ENCODE results near the gene PDCD10.

The PDCD10 gene

DNA sequence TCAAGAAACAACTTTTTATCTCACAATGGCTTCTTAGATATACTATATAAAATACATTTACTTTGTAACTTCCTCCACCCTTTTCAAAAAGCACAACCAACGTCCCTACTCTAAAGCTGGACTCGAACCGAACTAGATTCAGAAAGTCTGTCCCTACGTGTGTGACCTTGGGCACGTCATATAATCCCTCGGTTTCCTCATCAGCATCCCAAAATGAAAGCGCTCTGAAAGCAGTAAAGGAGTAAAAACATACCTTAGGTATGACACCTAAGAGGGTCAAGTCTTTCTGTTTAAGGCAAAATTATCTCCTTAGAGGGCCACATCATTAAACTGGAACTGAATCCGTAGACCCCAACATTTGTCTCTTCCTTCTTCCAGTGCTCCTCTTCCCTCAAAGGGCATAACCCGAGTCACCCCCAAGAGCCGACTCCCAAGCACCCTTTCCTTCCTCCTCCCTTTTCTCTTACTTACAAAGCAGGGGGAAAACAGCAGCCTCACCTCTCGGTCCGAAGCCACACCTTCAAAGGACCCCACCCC, 663 bp downstream of the PDCD10 start:
- no peak for DNase-seq (ENCODE audit: low read depth)

DNA sequence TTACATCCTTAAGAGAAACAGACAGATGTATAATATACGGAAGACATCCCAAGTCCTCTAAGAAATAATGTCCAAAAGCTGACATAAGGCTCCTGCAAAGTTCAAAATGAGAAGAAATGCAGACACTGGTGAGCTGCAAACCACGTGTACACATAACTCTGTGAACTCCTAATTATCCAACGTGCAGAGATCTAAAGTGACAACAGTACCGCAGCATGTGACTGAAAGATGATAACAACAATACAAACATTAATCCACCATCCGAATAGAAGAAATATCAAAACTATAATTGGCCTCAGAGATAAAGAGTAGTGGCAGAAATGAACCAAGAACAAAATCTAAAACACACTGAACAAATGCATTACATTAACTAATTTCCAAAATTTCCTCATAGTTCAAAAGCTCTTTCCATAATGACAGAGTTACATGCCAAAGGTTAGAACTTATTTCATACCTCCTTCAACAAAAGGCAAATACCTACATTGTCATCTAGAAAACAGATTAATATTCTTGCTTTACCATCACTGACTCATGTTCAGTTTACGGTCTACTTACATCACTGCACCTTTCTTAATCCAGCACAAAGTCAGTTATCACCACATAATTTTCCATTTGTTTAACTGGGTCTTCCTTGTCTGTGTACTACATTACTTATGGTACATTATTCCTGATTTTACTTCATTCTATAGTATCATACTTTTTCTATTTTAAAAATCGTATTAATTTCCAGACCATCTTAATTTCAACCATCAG, 2.2 kb downstream of the PDCD10 start:
- DNase-seq (ENCODE audit: low read depth): no peak

DNA sequence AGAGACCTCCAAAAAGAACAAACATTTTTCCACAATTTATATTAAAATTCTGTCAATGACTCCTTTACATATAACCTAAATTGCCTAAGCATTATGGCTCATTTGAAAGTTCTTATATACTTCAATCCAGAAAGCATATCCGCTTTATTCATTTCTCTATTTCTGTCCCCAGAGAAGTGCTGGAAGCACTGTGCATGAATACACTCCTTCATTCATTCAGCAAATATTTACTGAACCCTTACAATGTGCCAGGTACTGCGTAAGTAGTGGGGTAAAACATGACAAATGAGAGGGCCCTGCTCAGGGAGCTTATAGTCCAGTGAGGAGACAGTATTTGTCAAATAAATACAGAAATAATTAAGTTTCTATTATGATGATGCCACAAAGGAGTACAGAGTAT, 3.3 kb downstream of the PDCD10 start:
- no peak for DNase-seq (ENCODE audit: low read depth)

DNA sequence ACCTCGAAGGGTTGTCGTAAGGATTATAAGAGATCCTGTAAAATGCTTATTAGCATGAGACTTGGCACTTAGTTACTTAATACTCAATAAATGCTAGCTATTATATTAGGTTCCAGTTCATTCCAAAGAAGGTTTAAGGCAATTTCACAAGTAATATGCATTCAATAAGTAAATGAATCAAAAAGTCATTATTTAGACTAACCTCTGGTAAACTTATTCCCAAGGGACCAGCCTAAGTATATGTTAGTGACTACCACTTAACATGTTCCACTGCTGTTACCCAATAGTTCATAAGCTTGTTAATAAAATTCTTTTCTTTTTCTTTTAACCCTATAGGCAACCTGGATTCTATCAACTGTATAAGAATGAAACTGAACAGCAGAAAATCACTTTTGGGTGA, 5.1 kb downstream of the PDCD10 start:
- DNase-seq (ENCODE audit: low read depth): no peak

DNA sequence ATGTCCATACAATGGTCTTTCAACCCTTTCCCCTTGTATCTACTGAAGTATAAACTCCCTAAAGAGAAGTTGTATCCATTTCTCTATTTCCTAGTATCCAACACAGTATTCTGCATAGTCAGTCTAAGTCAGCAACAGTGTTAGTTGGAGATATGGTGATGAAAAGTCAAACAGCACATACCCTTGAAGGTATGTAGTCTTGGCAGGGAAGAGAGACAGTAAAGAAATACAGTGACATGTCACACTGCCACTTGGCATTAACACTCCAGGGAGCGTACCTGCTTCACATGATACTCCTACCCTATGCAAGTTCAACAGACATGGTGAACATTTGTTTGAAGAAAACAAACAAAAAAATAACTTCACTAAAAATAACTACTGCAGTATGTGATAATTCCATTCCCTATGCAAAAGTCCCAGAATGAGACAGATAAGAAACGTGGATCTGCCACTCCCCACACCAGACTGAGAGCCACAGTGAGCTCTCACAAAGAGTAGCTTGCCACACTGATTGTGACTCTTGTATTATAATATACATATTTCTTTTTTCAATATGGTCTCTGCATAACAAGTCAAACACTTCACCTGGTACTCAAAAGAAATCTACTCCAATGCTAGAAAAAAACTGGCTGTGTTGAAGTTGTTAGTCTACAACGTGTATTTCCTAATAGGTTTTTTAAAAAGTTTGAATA, 5.9 kb downstream of the PDCD10 start:
- DNase-seq (ENCODE audit: low read depth): no peak

DNA sequence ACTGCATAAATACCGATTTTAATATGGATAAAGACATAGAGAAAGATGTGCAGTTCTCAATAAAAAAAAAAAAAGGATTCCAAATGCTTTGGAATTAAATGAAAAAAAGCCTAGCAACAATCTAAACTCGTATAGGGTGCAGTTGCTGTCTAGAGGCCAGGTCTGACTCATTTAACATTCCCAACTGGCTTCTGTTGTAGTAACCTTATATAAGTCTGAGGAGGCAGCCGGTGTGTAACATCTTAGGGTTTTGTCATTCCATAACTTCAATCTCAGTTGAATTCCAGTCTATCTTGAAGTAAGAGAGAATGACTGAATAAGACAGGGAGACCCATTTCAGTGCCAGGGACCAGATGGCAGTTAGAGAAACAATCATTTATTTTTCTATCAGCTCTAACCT, 6.5 kb downstream of the PDCD10 start:
- peak; percentile 39 for DNase-seq (ENCODE audit: low read depth)

DNA sequence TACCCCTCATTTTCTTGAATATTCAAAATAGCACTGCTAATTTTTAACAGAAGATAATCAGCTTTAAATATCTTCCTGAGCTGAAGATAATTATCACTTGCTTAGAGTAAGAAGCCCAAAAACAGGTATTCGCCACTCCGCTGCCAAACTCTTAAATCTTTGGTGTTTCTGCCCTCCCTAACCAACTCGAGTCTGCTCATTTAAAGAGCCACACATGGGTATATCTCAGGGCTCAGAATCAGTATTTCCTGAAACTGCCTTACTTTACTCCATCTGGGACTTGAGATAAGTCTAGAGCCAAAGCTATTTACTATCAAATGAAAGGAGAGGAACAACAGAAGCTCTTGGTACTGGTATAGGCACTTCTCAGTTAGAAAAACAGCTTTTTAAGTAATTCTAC, 10.8 kb downstream of the PDCD10 start:
- DNase-seq (ENCODE audit: low read depth): no peak

DNA sequence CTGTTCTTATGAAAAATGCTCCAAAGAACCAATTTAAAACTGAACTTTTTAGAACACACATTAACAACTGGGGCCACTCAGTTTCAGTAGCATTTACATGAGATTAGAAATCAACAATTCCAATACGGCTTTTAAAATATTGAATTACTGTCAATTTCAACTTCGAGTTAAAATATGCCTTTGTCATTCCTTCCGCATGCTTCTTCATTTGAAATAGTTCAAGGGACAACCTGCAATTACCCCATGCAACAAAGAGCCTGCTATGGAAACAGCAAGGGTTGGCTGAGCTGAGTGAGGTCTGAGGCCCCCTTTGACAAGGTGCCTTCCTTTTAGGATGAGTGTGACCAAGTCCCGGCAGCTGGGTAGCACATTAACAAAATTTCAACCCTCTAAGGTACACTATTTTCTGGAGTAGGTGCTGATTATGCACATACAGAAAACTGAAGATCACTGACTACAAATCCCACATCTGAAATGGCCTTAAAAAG, 11.6 kb downstream of the PDCD10 start:
- no peak for DNase-seq (ENCODE audit: low read depth)

DNA sequence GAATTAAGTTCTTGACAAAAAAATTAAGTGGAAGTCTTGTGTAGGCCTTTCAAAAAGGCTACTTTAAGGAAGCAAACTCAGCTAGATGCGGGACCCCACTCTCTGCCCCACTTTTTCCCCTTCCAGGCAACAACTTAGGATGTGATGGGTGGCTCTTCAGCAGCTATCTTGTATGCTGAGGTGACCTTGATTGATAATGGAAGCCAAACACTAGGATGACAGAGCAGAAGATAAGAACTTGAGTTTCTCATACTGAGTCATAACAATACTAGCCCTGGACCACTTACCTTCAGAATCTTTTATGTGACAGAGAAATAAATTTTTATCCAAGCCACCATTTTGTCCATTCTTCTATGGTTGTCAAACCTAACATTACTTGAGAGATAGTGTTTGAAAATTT, 16.1 kb downstream of the PDCD10 start:
- DNase-seq (ENCODE audit: low read depth): no peak

DNA sequence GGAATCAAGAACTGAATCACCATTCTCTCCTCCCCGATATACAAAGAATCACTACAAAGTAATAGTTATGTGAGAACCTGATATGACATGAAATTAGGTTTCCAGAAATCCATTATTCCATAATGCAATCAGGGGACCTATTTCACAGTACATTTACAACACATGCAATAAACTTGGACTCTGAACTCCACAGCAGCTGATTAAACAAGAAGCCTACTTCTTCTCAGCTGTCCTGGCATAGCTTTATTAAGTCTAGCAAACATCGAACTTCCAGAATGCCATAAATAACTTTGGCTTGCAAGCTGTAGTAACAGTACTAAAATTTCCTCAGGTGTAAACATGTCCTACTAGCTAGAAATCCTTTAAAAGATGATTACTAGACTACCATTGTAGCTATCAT, 17.8 kb downstream of the PDCD10 start:
- DNase-seq (ENCODE audit: low read depth): no peak

DNA sequence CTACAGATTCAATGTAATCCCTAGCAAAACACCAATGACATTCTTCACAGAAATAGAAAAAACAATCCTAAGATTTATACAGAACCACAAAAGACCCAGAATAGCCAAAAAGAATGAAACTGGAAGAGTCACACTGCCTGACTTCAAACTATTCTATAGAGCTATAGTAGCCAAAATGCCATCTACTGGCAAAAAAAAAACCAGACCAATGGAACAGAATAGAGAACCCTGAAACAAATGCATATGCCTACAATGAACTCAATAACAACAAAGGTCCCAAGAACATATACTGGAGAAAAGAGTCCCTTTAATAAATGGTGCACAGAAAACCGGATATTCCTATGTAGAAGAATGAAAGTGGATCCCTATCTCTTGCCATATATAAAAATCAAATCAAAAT, 19.8 kb downstream of the PDCD10 start:
- no peak for DNase-seq (ENCODE audit: low read depth)

DNA sequence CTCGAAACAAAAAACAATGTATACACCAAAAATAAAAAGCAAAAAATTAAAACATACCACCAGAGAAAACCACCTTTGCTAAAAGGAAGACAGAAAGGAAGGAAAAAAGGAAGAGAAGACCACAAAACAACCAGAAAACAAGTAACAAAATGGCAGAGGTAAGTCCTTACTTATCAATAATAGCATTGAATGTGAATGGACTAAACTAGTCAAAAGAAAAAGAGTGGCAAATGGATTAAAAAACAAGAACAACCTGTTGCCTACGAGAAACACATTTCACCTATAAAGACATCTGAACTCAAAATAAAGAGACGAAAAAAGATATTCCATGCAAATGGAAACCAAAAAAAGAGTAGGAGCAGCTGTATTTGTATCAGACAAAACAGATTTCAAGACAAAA, 22.2 kb downstream of the PDCD10 start:
- no peak for DNase-seq (ENCODE audit: low read depth)

DNA sequence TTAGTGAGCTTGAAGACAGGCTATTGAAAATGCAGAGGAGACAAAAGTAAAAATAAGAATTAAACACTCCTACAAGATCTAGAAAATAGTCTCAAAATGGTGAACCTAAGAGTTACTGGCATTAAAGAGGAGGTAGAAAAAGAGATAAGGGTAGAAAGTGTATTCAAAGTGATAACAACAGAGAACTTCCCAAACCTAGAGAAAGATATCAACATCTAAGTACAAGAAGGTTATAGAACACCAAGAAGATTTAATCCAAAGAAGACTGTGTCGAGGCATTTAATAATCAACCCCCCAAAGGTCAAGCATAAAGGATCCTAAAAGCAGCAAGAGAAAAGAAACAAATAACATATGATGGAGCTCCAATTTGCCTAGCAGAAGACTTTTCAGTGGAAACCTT, 23.3 kb downstream of the PDCD10 start:
- no peak for DNase-seq (ENCODE audit: low read depth)

DNA sequence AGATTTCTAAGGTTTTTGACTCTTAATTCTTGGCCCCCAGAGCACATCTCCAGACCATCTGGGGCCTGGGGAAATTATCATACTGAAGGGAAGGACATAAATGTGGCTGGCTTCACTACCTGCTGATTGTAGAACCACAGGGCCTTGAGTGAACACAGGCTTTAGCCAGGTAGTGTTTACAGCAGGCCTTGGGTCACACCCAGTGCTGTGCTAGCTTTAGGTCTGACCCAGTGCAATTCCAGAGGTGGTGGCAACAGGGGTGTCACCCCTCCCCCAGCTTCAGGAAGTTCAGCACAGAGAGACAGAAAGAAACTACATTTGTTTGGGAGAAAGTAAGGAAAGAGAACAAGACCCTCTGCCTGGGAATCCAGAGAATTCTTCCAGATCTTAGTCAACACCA, 24.1 kb downstream of the PDCD10 start:
- DNase-seq (ENCODE audit: low read depth): no peak

DNA sequence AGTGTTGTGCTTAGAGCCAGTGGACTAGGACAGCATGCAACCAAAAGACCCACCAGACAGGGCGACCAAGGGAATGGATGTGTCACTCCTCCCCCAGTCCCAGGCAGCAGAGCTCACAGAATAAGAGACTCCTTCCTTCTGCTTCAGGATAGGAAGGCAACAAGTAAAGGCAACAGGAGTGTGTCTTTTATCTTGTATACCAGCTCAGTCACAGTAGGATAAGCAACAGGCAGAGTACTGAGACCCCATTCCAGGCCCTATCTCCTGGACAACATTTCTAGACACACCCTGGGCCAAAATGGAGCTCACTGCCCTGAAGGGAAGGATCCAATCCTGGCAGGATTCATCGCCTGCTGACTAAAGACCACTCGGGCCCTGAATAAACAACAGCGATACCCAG, 25.0 kb downstream of the PDCD10 start:
- no peak for DNase-seq (ENCODE audit: low read depth)

DNA sequence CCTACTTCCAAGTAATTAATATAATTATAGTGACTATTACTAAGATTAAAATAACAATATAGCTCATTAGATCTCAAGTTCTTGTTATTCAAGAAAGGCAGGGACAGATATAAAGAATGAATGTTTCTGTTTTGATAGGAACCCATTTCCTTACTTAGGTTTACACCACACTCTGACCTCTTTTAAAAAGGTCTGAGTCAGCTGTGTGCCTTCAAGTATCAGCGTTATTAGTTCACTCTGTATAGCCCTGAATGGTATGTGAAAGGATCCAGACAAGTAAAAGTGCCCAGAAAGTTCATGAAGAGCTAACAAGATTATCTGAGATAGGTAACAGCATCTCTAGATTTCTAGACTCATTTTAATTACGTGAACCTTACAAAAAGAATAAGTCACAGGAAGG, 28.9 kb downstream of the PDCD10 start:
- no peak for DNase-seq (ENCODE audit: low read depth)

DNA sequence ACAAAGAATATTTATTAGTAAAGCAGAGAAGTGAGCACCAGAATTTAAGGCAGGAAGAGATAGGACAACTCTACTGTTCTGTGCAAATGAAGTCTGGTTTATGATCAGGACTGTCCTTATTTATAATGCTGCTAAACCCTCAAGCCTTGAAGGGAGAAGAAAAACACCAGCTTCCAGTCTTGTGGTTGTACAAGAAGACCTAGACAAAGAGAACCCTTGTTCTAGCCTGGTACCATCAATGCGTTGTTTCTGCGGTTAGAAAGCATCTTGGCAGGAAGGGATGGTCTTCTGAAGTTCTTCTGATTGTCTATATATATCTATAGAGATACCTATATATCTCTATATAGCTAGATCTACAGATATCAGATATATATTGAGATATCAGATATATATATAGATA, 33.8 kb downstream of the PDCD10 start:
- DNase-seq (ENCODE audit: low read depth): no peak

DNA sequence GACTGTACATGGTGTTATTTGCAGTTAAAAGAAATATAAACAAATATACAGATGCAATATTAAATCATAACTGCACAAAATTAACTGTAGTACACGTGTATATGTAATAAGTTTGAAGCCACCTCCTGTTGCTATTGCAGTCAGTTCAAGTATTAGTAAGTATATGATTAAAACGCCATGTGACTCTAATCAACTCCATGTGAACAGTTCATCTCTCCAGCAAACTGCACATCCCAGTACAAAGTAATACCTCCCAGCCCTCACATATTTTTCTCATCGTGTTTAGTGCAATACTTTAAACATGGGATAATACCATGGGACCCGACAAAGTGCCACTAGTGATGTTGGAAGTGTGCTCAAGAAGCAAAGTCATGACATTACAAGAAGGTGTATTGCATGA, 34.6 kb downstream of the PDCD10 start:
- DNase-seq (ENCODE audit: low read depth): no peak

DNA sequence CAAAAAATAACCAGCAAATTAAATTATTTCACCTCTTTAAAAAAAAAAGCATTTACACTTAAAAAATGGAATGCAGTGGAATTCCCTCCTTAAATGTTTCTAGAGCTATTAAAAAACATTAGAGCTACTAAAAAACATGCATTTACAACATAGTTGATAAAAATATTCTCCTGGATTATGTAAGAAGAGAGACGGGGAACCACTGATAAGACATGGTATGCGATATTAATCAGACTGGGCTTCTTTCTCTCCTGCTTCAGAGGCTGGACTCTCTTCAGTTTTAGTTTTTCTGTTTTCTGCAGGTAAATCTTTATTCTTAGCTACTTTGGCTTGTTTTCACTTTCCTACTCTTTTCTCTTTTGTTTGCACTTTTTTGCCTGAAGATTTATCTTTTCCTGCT, 40.6 kb downstream of the PDCD10 start:
- no peak for DNase-seq (ENCODE audit: low read depth)

DNA sequence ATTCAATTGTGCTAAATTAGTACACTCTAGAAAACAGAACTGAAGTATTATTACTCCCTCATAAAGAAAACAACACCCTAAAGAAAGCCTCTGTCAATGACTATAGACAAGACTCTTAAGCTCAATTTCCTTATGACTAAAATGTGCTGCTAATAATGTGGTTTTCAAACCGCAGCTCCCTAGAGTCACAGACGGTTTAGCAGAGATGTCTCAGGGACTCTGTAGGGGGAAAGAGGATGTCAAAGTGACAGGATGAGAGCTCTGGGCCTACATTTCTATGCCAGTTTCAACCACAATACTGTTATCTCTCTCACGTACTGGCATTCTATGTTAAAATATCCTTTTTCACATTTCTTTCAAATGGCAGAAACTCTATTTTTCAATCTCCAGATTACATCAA, 43.3 kb downstream of the PDCD10 start:
- no peak for DNase-seq (ENCODE audit: low read depth)

DNA sequence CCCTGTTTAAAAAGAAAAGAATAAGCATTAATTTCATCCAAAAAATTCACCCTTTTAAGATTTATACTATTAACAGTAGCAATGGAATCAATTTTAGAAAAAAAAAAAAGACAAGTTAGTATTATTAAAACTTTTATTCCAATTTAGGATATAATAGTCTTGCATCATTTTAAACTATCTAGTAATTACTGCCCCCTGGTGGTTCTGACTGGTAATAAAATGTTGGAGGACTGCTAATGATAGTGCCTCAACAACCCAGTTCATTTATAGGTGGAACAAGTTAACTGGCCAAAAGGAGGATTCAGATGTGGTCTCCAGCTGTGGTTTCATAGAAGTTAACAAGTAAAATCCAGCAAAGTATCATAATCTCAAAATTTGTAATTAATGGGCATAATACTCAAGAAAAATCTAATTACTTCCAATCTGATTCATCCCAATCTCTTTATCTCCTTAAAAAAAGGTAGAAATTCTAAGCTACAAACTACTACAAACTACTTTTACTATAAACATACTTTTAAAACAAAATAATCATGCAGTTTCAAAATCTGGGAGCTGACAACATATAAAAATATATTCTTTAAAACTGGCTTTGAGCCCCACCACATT, 50.2 kb downstream of the PDCD10 start:
- DNase-seq (ENCODE audit: low read depth): no peak

DNA sequence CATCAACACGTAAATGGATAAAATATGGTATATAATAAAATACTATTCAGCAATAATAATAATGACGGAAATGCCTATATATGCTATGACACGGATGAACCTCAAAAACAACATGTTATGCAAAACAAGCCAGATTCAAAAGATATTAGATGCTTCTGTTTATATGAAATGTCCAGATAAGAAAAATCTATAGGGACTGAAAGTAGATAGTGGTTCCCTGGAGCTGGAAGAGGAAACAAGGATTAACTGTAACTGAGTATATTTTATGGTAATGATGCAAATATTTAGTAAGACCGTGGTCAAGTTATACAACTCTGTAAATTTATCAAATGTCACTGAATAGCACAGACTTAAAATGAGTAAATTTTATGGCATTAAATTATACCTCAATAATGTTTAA, 55.2 kb downstream of the PDCD10 start:
- no peak for DNase-seq (ENCODE audit: low read depth)

DNA sequence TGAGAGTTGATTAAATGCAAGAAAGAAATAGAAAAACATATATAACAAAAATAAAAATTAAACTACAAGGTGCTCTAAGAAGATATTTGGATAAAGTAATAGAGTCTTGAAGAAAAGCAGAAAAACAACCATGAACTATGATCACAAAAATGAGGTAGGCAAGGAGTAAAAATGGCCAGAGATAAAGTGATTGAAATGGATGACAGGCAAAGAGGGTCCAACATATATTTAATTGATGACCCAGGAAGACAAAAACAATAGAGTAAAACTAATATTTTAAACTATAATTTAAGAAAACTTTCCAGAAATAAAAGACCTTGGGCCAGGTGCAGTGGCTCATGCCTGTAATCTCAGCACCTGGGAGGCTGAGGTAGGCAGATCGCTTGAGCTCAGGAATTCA, 58.8 kb downstream of the PDCD10 start:
- DNase-seq (ENCODE audit: low read depth): no peak

All from GM04503 (cell line).